ENCODE results near the gene SRC.

The SRC gene

DNA sequence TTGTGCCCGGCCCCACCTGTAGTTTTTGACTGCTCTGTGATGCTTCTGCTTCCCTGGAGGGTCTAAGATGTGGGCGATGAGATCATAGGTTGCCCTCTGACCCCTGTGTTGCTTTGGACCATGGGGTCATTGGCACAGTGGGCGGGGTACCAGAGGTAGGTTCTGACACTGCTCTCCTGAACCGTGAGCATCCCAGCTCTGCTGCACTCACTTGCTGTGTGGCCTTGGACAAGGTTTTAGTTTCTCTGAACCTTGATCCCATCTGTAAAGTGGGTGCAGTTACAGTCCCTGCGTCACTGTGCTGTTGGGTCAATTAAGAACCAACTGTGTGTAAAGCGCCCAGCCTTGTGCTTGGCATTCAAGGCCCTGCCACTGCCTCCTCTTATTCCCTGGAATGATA lies 30.9 kb downstream of the SRC start:
- H3K4me3 ChIP-seq (ENCODE audit: low read depth, low read length), result no peak overlapping the region
- in situ Hi-C loops (cut with HindIII; ENCODE audit: low sequenced_read_pairs), result no loop called here
- no peak for DNase-seq (ENCODE audit: low read depth)
- TF ChIP-seq, protein P1, sequence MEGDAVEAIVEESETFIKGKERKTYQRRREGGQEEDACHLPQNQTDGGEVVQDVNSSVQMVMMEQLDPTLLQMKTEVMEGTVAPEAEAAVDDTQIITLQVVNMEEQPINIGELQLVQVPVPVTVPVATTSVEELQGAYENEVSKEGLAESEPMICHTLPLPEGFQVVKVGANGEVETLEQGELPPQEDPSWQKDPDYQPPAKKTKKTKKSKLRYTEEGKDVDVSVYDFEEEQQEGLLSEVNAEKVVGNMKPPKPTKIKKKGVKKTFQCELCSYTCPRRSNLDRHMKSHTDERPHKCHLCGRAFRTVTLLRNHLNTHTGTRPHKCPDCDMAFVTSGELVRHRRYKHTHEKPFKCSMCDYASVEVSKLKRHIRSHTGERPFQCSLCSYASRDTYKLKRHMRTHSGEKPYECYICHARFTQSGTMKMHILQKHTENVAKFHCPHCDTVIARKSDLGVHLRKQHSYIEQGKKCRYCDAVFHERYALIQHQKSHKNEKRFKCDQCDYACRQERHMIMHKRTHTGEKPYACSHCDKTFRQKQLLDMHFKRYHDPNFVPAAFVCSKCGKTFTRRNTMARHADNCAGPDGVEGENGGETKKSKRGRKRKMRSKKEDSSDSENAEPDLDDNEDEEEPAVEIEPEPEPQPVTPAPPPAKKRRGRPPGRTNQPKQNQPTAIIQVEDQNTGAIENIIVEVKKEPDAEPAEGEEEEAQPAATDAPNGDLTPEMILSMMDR (IDR thresholded peaks at IDR 0.05; ENCODE audit: low read depth, low read length, missing control alignments), result no peak

DNA sequence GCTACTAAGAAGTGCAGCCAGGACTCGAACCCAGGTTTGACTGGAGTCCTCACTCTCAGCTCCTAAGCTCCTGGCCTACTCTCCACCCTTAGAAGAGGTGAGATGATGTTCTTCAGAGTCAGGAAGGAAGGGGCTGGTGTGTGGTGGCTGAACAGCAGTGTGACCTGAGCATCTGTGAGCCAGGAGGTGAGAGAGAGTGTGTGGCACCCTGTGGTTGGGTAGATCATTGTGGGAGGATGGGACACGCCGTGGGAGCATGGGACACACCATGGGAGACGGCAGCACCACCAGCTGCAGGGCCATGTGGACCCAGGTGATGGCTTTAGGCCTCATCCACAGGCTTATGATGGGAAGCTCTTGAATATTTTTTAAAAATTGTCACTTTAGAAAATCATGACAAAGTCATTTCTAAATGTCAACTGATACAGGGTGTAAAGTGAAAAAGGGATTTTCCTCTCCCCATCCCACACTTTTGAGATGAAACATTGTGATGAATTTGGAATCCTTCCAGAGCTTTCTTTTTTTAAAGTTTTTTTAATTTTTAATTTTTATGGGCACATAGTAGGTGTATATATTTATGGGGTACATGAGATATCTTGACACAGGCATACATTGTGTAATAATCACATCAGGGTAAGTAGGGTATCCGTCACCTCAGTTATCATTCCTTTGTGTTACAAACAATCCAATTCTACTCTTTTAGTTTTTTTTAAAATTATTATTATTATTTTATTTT lies 31.6 kb downstream of the SRC start:
- TF ChIP-seq, protein P1 (IDR thresholded peaks at IDR 0.05; ENCODE audit: low read depth, low read length, missing control alignments), result no peak
- in situ Hi-C loops (cut with HindIII; ENCODE audit: low sequenced_read_pairs), result no loop called here
- no peak for DNase-seq (ENCODE audit: low read depth)
- no peak overlapping the region for H3K4me3 ChIP-seq (ENCODE audit: low read depth, low read length)

DNA sequence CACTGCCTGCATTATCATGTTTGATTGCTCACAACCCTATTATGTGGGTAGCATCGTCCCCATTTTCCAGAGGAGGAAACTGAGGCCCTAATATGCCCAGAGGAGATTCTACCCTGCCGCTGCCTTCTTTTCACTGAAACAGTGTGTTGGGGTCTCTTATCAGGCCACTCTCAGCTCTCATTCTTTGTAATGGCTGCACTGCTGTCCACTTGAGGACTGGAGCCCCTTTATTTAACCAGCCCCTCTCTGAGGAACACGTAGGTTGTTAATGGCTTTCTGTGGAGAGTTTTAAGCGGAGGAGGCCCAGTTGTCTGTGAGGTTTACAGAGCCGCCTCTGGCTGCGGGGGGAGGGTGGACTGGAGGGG lies 32.5 kb downstream of the SRC start:
- TF ChIP-seq, protein P1 (IDR thresholded peaks at IDR 0.05; ENCODE audit: low read depth, low read length, missing control alignments), result no peak
- no peak for DNase-seq (ENCODE audit: low read depth)
- in situ Hi-C loops (cut with HindIII; ENCODE audit: low sequenced_read_pairs), result no loop called here
- no peak overlapping the region for H3K4me3 ChIP-seq (ENCODE audit: low read depth, low read length)

DNA sequence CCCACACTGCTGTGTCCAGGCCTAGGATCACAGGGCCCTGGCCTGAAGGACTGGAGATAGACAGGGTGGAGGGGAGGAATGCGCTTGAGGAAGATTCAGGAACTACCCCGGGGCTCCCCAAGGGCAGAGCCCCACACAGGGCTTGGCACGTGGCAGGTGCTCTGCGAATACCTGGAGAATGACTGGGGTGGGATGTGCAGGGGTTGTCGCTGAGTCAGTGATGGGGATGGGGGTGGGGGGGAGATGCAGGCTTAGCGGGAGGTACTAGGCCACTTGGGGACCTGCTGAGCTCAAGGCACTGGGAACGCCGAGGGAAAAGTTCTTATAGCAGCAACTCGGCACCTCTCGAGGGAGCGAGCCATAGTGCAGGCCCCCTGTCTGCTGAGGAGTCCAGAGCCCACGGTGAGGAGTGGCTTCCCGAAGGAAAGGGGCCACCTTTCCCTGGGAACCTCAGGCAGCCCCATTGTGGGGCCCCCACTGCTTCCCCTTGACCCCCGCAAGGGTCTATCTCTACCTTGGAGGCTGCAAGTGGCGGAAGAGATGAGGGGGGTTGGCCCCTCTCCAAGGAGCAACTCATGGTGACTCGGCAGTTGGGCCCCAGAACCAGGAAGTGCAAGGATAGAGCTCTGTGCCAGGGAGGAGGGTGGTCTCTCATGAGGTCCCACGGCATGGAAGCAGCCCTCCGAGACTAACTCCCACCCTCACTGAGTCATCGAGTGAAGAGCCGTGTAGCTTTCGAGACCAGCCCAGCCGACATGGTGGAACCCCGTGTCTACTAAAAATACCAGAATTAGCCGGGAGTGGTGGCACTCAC lies 33.1 kb downstream of the SRC start:
- DNase-seq (ENCODE audit: low read depth), result peak; percentile 6
- in situ Hi-C loops (cut with HindIII; ENCODE audit: low sequenced_read_pairs), result no loop called here
- H3K4me3 ChIP-seq (ENCODE audit: low read depth, low read length), result no peak overlapping the region
- TF ChIP-seq, protein P1 (IDR thresholded peaks at IDR 0.05; ENCODE audit: low read depth, low read length, missing control alignments), result no peak

DNA sequence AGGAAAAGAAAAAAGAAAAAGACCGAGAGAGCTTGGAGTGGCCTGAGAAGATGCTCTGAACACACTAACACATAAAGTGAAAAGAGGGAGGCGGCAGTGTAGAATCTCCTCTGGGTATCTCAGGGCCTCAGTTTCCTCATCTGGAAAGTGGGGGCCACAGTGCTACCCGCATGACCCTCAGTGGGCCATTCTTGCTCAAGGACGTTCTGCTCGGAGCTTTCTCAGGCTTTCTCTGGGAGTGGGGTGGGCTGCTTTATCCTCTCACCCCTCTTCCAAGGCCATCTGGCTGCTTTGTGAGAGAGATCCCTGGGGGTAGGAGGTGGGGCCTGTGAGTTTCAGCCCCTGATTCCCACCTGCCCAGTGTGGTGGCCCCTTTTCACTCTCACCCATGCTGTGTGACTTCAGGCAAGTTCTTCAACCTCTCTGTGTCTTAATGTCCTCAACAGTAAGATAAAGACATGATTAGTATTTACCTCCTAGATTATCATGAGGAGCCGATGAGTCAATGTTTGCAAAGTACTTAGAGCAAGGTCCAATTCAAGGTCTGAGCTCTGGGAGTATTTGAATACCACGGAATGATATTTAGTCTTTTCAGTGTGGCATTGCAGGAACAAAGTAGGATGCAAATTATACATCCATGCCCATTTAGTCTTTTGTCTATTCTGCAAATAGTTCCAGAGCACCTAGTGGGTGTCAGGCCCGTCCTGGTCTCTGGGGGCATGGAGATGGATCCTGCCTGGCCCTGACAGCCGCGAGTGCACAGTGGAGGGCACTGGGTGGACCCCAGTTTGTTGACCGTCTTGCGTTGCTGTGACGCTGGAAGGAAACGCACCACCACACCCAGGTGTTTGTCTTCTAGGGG lies 34.3 kb downstream of the SRC start:
- no peak overlapping the region for H3K4me3 ChIP-seq (ENCODE audit: low read depth, low read length)
- in situ Hi-C loops (cut with HindIII; ENCODE audit: low sequenced_read_pairs), result no loop called here
- TF ChIP-seq, protein P1 (IDR thresholded peaks at IDR 0.05; ENCODE audit: low read depth, low read length, missing control alignments), result no peak
- DNase-seq (ENCODE audit: low read depth), result no peak

DNA sequence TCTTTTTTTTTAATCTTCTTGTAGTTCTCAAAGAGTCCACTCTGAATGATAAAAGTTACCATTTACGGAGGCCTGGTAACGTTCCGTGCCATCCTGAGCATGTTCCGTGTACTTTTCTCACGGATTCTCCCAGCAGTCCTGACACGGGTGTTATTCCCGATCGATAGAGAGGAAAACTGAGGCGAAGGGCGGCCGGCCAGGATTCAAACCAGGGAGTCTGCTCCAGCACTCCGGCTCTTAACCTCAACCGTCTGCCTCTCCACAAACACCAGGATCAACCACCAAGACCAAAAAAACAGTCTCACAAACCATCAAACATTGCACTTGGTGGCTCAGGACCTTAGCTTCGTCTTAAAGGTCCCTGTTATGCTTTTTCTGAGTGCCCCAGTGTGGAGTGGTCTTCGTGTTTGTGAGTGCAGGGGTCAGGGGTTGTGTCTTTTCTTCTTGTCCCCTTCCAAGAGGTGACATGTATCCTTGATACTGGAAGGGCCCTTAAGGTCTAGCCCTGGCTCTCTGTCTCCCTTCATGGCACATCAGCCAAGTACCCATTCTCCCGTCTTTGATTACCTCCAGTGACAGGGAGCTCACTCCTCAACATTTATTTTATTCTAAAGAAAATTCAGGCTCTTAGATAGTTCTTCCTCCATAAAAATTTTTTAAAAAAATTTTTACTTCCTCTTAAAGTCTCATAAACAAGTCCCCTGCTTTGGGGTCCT lies 35.1 kb downstream of the SRC start:
- in situ Hi-C loops (cut with HindIII; ENCODE audit: low sequenced_read_pairs), result no loop called here
- no peak for DNase-seq (ENCODE audit: low read depth)
- TF ChIP-seq, protein P1 (IDR thresholded peaks at IDR 0.05; ENCODE audit: low read depth, low read length, missing control alignments), result no peak
- no peak overlapping the region for H3K4me3 ChIP-seq (ENCODE audit: low read depth, low read length)
